Pancreas (tissue), 10 donors: ENCODE results near the gene NT5C. TPM values are rescaled to one million over a fixed set of nuclear protein-coding genes. Genes with fewer than 3 reads are reported as not detected.
"Not testable (repeated sequence)": the region's sequence is repeated elsewhere in the genome, so short reads cannot be mapped to it uniquely, and the experiment has no call there.

Experiments used
- ATAC-seq, 4 donors: fragments of 200-7000 bp; cut with Tn5 transposase; one replicate each; pipeline versions ENCODE4 v1.8.0 to v1.9.1; 2020; ENCODE audit warnings: mild to moderate bottlenecking in 4 of 4, moderate library complexity in 4 of 4
- DNase-seq, 6 donors: peaks; one replicate each; pipeline ENCODE4 v3.0.0-alpha.2; 2020
- FAIRE-seq: peaks from 2 replicates; lab custom pipeline; 2012; peaks lifted over from hg19 to GRCh38; lab: Jason Lieb, UNC
- H3K27ac ChIP-seq, 4 donors: fragments of 200-600 bp; sonication (generic); 1 replicate in 3 of 4; 2 replicates in 1 of 4; pipeline versions ENCODE4 v1.5.0 to v1.8.0; 2020
- H3K27me3 ChIP-seq, 4 donors: fragments of 200-600 bp; one replicate each; pipeline ENCODE4 v1.8.0; 2021
- H3K36me3 ChIP-seq, 3 donors: fragments of 200-600 bp; sonication (generic) in 1 of 3; one replicate each; pipeline versions ENCODE4 v1.5.0 to v1.8.0; 2020 to 2021
- H3K4me1 ChIP-seq, 3 donors: fragments of 200-600 bp; one replicate each; pipeline ENCODE4 v1.8.0; 2021
- H3K4me3 ChIP-seq, 4 donors: fragments of 200-600 bp; sonication (generic) in 2 of 4; one replicate each; pipeline versions ENCODE4 v1.5.0 to v1.8.0; 2020 to 2021
- H3K9me3 ChIP-seq, 4 donors: fragments of 200-600 bp; one replicate each; pipeline ENCODE4 v1.8.0; 2021
- WGBS, 2 donors: extraction: QIAGEN DNeasy Blood & Tissue Kit; methylation state at CpG; one replicate each; pipeline ENCODE4 v1.1.7; 2013; 5-methylcytosine and 5-hydroxymethylcytosine counted together
- intact Hi-C, 3 donors: fragments of 100-400 bp; cut with DNase I; formaldehyde crosslinking; loops; one replicate each; pipeline versions ENCODE4 v1.11.1 to v1.14.2; 2022
- polyA plus RNA-seq, 2 donors: library from polyadenylated mRNA; stranded (reverse); fragments of 200-250 nt; gene quantifications; one replicate each; pipeline ENCODE4 v1.2.3, GENCODE V29; 2013
- total RNA-seq, 6 donors: library from RNA; stranded (reverse); fragmentation: NEBNext Ultra II Directional in 4 of 6; extraction: Animal tissue kit (Norgen Biotek cat#: 25700) in 4 of 6; gene quantifications; one replicate each; pipeline versions ENCODE4 v1.2.1 to v1.2.4, GENCODE V29; 2021 to 2023
- TF ChIP-seq, protein P1 (sequence below), 4 donors: fragments of 200-600 bp; sonication (generic) in 3 of 4; IDR thresholded peaks; one replicate each; pipeline versions ENCODE4 v1.5.0 to v1.8.0; 2021; ENCODE audit warnings: antibody characterized with exemption in 4 of 4
- donor health status: healthy with polysubstance abuse.
- donor health status: DM: no; HTN: no; CAD: no; lungs with moderate emphysema.
- donor health status: DM: no; HTN: no; CAD: no.
- donor health status: control.
- donor health status: control.
- donor health status: Bipolar disorder and iron deficiency.
- donor health status: DM: yes; HTN: yes; CAD: no.
- donor health status: DM: no; HTN: no; CAD: no.
- donor health status: DM: no; HTN: no; CAD: no.
- donor health status: DM: yes; HTN: yes; CAD: no.

Gene NT5C
- total and polyA plus RNA-seq, 8 donors, result 14.4 to 76.3 (median 21.8) TPM

DNA sequence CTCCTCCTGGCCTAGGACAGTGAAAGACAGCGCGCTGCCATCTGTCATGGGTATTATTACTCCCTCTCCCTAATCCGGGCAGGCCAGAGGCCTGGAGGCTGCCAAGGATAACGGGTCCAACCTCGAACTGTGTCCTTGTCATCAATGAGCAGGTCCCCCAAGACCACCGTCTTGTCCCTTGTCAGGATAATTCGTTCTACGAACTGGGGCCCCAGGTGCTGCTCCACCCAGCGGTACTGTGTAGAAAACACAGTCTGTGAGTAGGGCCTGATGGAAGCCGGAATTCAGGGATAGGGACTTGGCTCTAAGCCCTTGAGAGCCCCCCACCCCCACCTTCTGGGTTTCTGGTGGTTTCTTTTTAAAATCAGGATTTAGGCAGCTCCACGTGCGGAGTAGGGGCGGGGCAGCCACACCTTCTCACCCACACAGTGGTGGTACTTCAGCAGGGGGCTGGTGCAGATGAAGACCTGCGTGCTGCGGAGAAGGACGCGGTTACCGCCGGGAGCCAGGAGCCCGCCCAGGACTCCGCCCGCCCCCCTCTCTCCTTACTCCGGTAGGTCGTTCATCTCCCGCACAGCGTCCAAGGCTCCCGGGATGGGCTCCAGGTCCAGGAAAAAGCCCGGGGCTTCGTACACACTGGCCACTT lies 787 bp downstream of the NT5C start:
- Histone ChIP-seq H3K9me3 (no peaks in the 10 kb centered on the region), H3K27me3 (no peaks in the 10 kb centered on the region), H3K36me3 (no peaks in the 10 kb centered on the region), H3K4me1 (peaks cover 0 to 6% (median 0%) of the 10 kb centered on the region in 3 donors), H3K27ac (peak overlapping the region; percentile 75 to 83 (median 81)), H3K4me3 (peak overlapping the region; percentile 43 to 98 (median 91))
- intact Hi-C loops, result no loop called here
- DNase-seq, result peak in 5 of 6 donors; percentile 34 to 70 (median 45)
- ATAC-seq, result peak; percentile 59 to 76 (median 74)
- TF ChIP-seq, protein P1, sequence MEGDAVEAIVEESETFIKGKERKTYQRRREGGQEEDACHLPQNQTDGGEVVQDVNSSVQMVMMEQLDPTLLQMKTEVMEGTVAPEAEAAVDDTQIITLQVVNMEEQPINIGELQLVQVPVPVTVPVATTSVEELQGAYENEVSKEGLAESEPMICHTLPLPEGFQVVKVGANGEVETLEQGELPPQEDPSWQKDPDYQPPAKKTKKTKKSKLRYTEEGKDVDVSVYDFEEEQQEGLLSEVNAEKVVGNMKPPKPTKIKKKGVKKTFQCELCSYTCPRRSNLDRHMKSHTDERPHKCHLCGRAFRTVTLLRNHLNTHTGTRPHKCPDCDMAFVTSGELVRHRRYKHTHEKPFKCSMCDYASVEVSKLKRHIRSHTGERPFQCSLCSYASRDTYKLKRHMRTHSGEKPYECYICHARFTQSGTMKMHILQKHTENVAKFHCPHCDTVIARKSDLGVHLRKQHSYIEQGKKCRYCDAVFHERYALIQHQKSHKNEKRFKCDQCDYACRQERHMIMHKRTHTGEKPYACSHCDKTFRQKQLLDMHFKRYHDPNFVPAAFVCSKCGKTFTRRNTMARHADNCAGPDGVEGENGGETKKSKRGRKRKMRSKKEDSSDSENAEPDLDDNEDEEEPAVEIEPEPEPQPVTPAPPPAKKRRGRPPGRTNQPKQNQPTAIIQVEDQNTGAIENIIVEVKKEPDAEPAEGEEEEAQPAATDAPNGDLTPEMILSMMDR (IDR thresholded peaks at IDR 0.05), result peak in 3 of 4 donors; percentile 8 to 22 (median 20)
- WGBS, 2 donors, result 9 to 11% methylated on average over 29 of the region's 29 CpGs
- FAIRE-seq, result no peak

DNA sequence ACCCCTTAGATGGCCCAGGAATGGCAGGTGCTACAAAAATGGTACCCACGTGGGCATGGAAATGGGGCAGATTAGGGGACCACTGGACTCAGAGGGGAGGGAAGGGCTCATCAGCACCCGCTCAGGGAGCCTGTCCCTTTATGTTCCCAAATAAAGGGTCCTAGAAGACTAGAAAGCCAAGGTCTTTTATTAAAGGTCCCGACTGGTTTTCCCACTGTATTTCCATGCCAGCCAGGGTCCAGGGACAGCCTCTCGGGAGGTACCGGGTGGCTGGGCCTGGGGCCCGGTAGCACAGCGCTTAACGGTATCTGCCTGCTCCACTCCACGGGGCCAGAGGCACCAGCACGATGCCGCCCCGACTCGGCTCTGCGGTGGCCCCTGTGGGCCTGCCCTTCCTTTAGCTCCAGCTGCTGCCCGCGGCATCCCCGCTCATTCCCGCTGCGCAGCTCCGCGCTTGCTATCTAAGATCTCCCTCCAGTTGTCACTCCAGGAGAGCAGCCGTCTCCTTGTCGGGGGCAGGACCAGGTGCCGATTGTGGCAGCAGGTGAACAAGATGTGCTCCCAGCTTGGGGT lies 1.4 kb downstream of the NT5C start:
- DNase-seq, result no peak
- Histone ChIP-seq H3K27me3 (no peaks in the 10 kb centered on the region), H3K27ac (peak overlapping the region in 1 of 4 donors; percentile 81), H3K36me3 (no peaks in the 10 kb centered on the region), H3K9me3 (no peaks in the 10 kb centered on the region), H3K4me3 (peak overlapping the region in 2 of 4 donors; percentile 93 to 98), H3K4me1 (peaks cover 0 to 6% (median 0%) of the 10 kb centered on the region in 3 donors)
- TF ChIP-seq, protein P1 (IDR thresholded peaks at IDR 0.05), result no peak
- intact Hi-C loops, result no loop called here
- no peak for ATAC-seq
- 73 to 74% methylated on average over 24 of the region's 24 CpGs for WGBS, 2 donors
- FAIRE-seq, result no peak

DNA sequence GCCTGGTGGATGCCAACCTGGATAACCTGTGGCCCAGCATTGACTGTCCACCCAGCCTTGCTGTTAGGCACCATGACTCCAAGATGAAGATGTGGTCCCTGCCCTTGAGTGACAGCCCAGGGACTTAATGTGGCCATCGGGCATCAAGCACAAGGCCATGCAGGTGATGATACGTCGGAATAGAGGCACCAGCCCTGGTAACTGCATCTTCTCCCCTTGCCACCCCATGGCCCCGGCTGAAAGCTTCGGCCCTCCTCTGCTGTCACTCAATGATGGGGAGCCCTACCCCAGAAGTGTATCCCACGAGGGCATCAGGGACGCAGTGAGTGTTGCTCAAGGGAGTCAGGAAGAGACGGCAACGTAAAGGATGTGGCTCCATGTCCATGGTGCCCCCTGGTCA lies 2.0 kb downstream of the NT5C start:
- Histone ChIP-seq H3K27ac (no peak overlapping the region), H3K27me3 (no peaks in the 10 kb centered on the region), H3K4me3 (no peak overlapping the region), H3K4me1 (peaks cover 0 to 6% (median 0%) of the 10 kb centered on the region in 3 donors), H3K9me3 (no peaks in the 10 kb centered on the region), H3K36me3 (no peaks in the 10 kb centered on the region)
- WGBS, 2 donors, result 83 to 86% methylated on average over 9 of the region's 9 CpGs
- no peak for ATAC-seq
- intact Hi-C loops, result loop anchor here in 1 of 3 donors (10.0 kb wide), 1 partner anchor 45 kb away; no protein-coding TSS in a partner anchor
- DNase-seq, result no peak
- FAIRE-seq, result no peak
- TF ChIP-seq, protein P1 (IDR thresholded peaks at IDR 0.05), result no peak

DNA sequence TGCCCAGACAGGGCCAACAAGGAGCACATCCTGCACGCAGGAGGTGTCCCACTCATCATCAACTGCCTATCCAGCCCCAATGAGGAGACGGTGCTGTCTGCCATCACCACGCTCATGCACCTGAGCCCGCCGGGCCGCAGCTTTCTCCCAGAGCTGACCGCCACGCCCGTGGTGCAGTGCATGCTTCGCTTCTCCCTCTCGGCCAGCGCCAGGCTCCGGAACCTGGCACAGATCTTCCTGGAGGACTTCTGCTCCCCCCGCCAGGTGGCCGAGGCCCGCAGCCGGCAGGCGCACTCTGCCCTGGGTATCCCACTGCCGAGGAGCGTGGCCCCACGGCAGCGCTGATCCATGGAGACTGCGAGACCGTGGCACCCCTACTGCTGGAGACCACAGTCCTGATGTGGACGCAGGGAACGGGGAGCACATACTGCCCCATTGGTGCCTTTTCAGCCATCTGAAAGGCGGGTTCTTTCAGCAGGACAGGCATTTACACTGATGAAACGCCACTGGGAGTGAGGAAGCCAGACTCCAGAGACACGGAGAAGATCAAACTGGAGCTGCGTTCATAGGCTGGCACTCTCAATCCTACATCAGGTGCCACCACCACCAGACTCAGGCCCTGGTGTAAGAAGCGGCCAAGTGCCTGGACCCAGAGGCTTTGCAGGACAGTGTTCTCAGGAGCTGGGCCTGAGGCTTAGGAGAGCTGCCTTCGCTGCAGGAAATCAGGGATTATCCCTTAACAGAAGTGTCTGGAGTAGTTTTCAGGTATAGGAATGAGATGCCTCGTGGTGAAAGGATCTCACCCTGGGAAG lies 2.6 kb downstream of the NT5C start:
- Histone ChIP-seq H3K27me3 (no peaks in the 10 kb centered on the region), H3K4me3 (no peak overlapping the region), H3K36me3 (no peaks in the 10 kb centered on the region), H3K9me3 (no peaks in the 10 kb centered on the region), H3K4me1 (peaks cover 0 to 13% (median 0%) of the 10 kb centered on the region in 3 donors), H3K27ac (no peak overlapping the region)
- intact Hi-C loops, result loop anchor here in 1 of 3 donors (10.0 kb wide), 1 partner anchor 46 kb away; no protein-coding TSS in a partner anchor
- no peak for ATAC-seq
- no peak for FAIRE-seq
- TF ChIP-seq, protein P1 (IDR thresholded peaks at IDR 0.05), result no peak
- DNase-seq, result no peak
- WGBS, 2 donors, result 85 to 89% methylated on average over 33 of the region's 33 CpGs

DNA sequence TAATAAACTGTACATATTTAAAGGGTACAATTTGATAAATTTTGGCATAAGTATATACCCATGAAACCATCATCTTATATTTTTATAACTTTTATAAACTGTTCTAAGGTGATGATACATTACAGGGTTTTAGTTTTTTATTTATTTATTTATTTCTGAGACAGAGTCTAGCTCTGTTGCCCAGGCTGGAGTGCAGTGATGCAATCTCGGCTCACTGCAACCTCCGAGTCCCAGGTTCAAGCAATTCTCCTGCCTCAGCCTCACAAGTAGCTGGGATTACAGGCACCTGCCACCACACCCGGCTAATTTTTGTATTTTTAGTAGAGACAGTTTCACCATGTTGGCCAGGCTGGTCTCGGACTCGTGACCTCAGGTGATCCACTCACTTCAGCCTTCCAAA lies 3.6 kb downstream of the NT5C start:
- H3K27me3 ChIP-seq, DNase-seq, ATAC-seq, H3K27ac ChIP-seq, FAIRE-seq, H3K4me3 ChIP-seq, H3K36me3 ChIP-seq, H3K9me3 ChIP-seq: not testable (repeated sequence)
- peaks cover 0 to 14% (median 0%) of the 10 kb centered on the region in 3 donors for H3K4me1 ChIP-seq
- 90% methylated on average over 5 of the region's 5 CpGs for WGBS, 2 donors
- intact Hi-C loops, result loop anchor here in 1 of 3 donors (10.0 kb wide), 1 partner anchor 47 kb away; no protein-coding TSS in a partner anchor
